ENCODE data around the gene NRXN2.
"Not testable (repeated sequence)": the region's sequence is repeated elsewhere in the genome, so short reads cannot be mapped to it uniquely, and the experiment has no call there.

Gene NRXN2

GRCh38 chr11:64564947-64565889 lies 157.8 kb downstream of the NRXN2 start:
- ATAC-seq (replicated peaks) (peak in 1 of 2 donors; percentile 7), DNase-seq (no peak)
- Mint-ChIP-seq H3K27me3 (peaks cover 11 to 14% of the 10 kb centered on the region in 2 donors), H3K36me3 (no peaks in the 10 kb centered on the region), H3K27ac (no peak overlapping the region), H3K4me3 (no peak overlapping the region), H3K4me1 (peaks cover 4 to 5% of the 10 kb centered on the region in 2 donors), H3K9me3 (no peaks in the 10 kb centered on the region)

GRCh38 chr11:64564419-64564818 lies 158.6 kb downstream of the NRXN2 start:
- peaks cover 4 to 5% of the 10 kb centered on the region in 2 donors for H3K4me1 Mint-ChIP-seq
- DNase-seq (no peak), ATAC-seq (replicated peaks) (no peak)
- no peak overlapping the region for H3K4me3 Mint-ChIP-seq
- no peaks in the 10 kb centered on the region for H3K36me3 Mint-ChIP-seq
- H3K9me3 Mint-ChIP-seq: no peaks in the 10 kb centered on the region
- peaks cover 15 to 18% of the 10 kb centered on the region in 2 donors for H3K27me3 Mint-ChIP-seq
- H3K27ac Mint-ChIP-seq: no peak overlapping the region

GRCh38 chr11:64563966-64564365 lies 159.0 kb downstream of the NRXN2 start:
- DNase-seq (no peak), ATAC-seq (replicated peaks) (no peak)
- peaks cover 4 to 5% of the 10 kb centered on the region in 2 donors for H3K4me1 Mint-ChIP-seq
- no peaks in the 10 kb centered on the region for H3K9me3 Mint-ChIP-seq
- H3K27me3 Mint-ChIP-seq: peaks cover 17 to 18% of the 10 kb centered on the region in 2 donors
- H3K27ac Mint-ChIP-seq: no peak overlapping the region
- no peaks in the 10 kb centered on the region for H3K36me3 Mint-ChIP-seq
- no peak overlapping the region for H3K4me3 Mint-ChIP-seq

GRCh38 chr11:64562723-64563351 lies 160.2 kb downstream of the NRXN2 start:
- no peak for ATAC-seq (replicated peaks)
- no peak overlapping the region for H3K4me3 Mint-ChIP-seq
- H3K27me3 Mint-ChIP-seq: peaks cover 22 to 24% of the 10 kb centered on the region in 2 donors
- no peaks in the 10 kb centered on the region for H3K36me3 Mint-ChIP-seq
- H3K4me1 Mint-ChIP-seq: peaks cover 8 to 10% of the 10 kb centered on the region in 2 donors
- no peak for DNase-seq
- no peaks in the 10 kb centered on the region for H3K9me3 Mint-ChIP-seq
- H3K27ac Mint-ChIP-seq: no peak overlapping the region

- no peaks in the 10 kb centered on the region for H3K36me3 Mint-ChIP-seq
- DNase-seq (no peak), ATAC-seq (replicated peaks) (no peak)
- no peak overlapping the region for H3K4me3 Mint-ChIP-seq
- H3K4me1 Mint-ChIP-seq: peaks cover 10% of the 10 kb centered on the region in 2 donors
- H3K27me3 Mint-ChIP-seq: peaks cover 24% of the 10 kb centered on the region in 2 donors
- H3K9me3 Mint-ChIP-seq: no peaks in the 10 kb centered on the region
- H3K27ac Mint-ChIP-seq: no peak overlapping the region
Measured at GRCh38 chr11:64561984-64562722, 160.8 kb downstream of the NRXN2 start.

GRCh38 chr11:64561429-64561828 lies 161.6 kb downstream of the NRXN2 start:
- H3K27ac Mint-ChIP-seq; DNase-seq; H3K9me3 Mint-ChIP-seq; H3K4me3 Mint-ChIP-seq; H3K4me1 Mint-ChIP-seq; ATAC-seq (replicated peaks); H3K36me3 Mint-ChIP-seq: not testable (repeated sequence)
- peaks cover 24 to 26% of the 10 kb centered on the region in 2 donors for H3K27me3 Mint-ChIP-seq

- Mint-ChIP-seq H3K36me3 (no peaks in the 10 kb centered on the region), H3K27me3 (peaks cover 24 to 26% of the 10 kb centered on the region in 2 donors), H3K4me1 (peaks cover 8 to 10% of the 10 kb centered on the region in 2 donors), H3K9me3 (no peaks in the 10 kb centered on the region), H3K27ac (no peak overlapping the region), H3K4me3 (no peak overlapping the region)
- DNase-seq (no peak), ATAC-seq (replicated peaks) (no peak)
Measured at GRCh38 chr11:64560941-64561340, 162.1 kb downstream of the NRXN2 start.

- DNase-seq (no peak), ATAC-seq (replicated peaks) (no peak)
- no peaks in the 10 kb centered on the region for H3K36me3 Mint-ChIP-seq
- peak overlapping the region; percentile 37 for H3K27ac Mint-ChIP-seq
- H3K27me3 Mint-ChIP-seq: peaks cover 24 to 26% of the 10 kb centered on the region in 2 donors
- H3K4me3 Mint-ChIP-seq: no peak overlapping the region
- H3K9me3 Mint-ChIP-seq: no peaks in the 10 kb centered on the region
- peaks cover 13 to 17% of the 10 kb centered on the region in 2 donors for H3K4me1 Mint-ChIP-seq
Measured at GRCh38 chr11:64560139-64560771, 162.7 kb downstream of the NRXN2 start.

- Mint-ChIP-seq H3K27ac (no peak overlapping the region), H3K9me3 (no peaks in the 10 kb centered on the region), H3K4me3 (no peak overlapping the region), H3K36me3 (no peaks in the 10 kb centered on the region), H3K4me1 (peaks cover 20 to 24% of the 10 kb centered on the region in 2 donors), H3K27me3 (peaks cover 21 to 24% of the 10 kb centered on the region in 2 donors)
- DNase-seq (no peak), ATAC-seq (replicated peaks) (no peak)
Measured at GRCh38 chr11:64559351-64560138, 163.5 kb downstream of the NRXN2 start.

GRCh38 chr11:64558869-64559268 lies 164.1 kb downstream of the NRXN2 start:
- no peak overlapping the region for H3K27ac Mint-ChIP-seq

GRCh38 chr11:64558065-64558745 lies 164.8 kb downstream of the NRXN2 start:
- H3K4me1 Mint-ChIP-seq: peaks cover 22 to 35% of the 10 kb centered on the region in 2 donors
- ATAC-seq (replicated peaks) (peak; percentile 59 to 61), DNase-seq (no peak)
- H3K4me3 Mint-ChIP-seq: no peak overlapping the region
- H3K27me3 Mint-ChIP-seq: peaks cover 18 to 22% of the 10 kb centered on the region in 2 donors
- H3K27ac Mint-ChIP-seq: no peak overlapping the region
- H3K9me3 Mint-ChIP-seq: no peaks in the 10 kb centered on the region
- no peaks in the 10 kb centered on the region for H3K36me3 Mint-ChIP-seq

More at GRCh38 chr11:64558869-64559268, 164.1 kb downstream of the NRXN2 start:
- Mint-ChIP-seq H3K9me3 (no peaks in the 10 kb centered on the region), H3K36me3 (no peaks in the 10 kb centered on the region), H3K4me3 (no peak overlapping the region), H3K27me3 (peaks cover 18 to 22% of the 10 kb centered on the region in 2 donors), H3K4me1 (peaks cover 22 to 28% of the 10 kb centered on the region in 2 donors)
- DNase-seq (no peak), ATAC-seq (replicated peaks) (no peak)

- no peak for ATAC-seq (replicated peaks)
- Mint-ChIP-seq H3K9me3 (no peaks in the 10 kb centered on the region), H3K27ac (no peak overlapping the region), H3K4me3 (no peak overlapping the region), H3K36me3 (no peaks in the 10 kb centered on the region), H3K27me3 (peaks cover 18 to 22% of the 10 kb centered on the region in 2 donors), H3K4me1 (peaks cover 22 to 36% of the 10 kb centered on the region in 2 donors)
- no peak for DNase-seq
Measured at GRCh38 chr11:64556721-64557250, 166.2 kb downstream of the NRXN2 start.

Measured in stimulated activated naive B cell treated with anti-CD40 and anti-IgM and Interleukin-4, amounts not matched to agents 10 μg/mL and 1 μg/mL and 100 μg/mL, for 72 hours (primary cell).